GM21515 (cell line): ENCODE data around the gene FBXO42.
"Not testable (repeated sequence)": the region's sequence is repeated elsewhere in the genome, so short reads cannot be mapped to it uniquely, and the experiment has no call there.

ENCODE experiments used
- ATAC-seq: cut with Tn5 transposase; IDR thresholded peaks from one replicate; pipeline ENCODE4 v1.9.1; 2021; ENCODE audit not compliant: unreplicated experiment

FBXO42 gene

GRCh38 chr1:16372535-16373285 is 20.4 kb upstream of the FBXO42 start:
- ATAC-seq: no peak

- ATAC-seq: no peak
These were observed 19.4 kb upstream of the FBXO42 start for GRCh38 chr1:16371725-16372124.

- no peak for ATAC-seq
These were observed 17.5 kb upstream of the FBXO42 start for GRCh38 chr1:16369821-16370220.

- no peak for ATAC-seq
These were observed 15.9 kb upstream of the FBXO42 start for GRCh38 chr1:16367968-16368890.

GRCh38 chr1:16367258-16367967 is 15.1 kb upstream of the FBXO42 start:
- ATAC-seq: peak; percentile 55

GRCh38 chr1:16366722-16367257 is 14.5 kb upstream of the FBXO42 start, which contains the start of gene SZRD1:
TSS of gene SZRD1 (plus strand) at chr1:16367242. CDS start at chr1:16367258, 16 bp downstream.
- peak; percentile 77 for ATAC-seq

- not testable (repeated sequence) for ATAC-seq
These were observed 12.8 kb upstream of the FBXO42 start for GRCh38 chr1:16365146-16365498.

GRCh38 chr1:16356867-16357266 is 4.6 kb upstream of the FBXO42 start:
- no peak for ATAC-seq

GRCh38 chr1:16354619-16355018 is 2.3 kb upstream of the FBXO42 start:
- ATAC-seq: no peak

GRCh38 chr1:16352842-16353535 is 709 bp upstream of the FBXO42 start:
- no peak for ATAC-seq

GRCh38 chr1:16351456-16351993 is 755 bp downstream of the FBXO42 start:
- no peak for ATAC-seq

- ATAC-seq: no peak
These were observed 2.4 kb downstream of the FBXO42 start for GRCh38 chr1:16349847-16350406.

- no peak for ATAC-seq
These were observed 3.7 kb downstream of the FBXO42 start for GRCh38 chr1:16348414-16349182.

- not testable (repeated sequence) for ATAC-seq
These were observed 9.0 kb downstream of the FBXO42 start for GRCh38 chr1:16343276-16343675.

- no peak for ATAC-seq
These were observed 9.8 kb downstream of the FBXO42 start for GRCh38 chr1:16342331-16343062.

- no peak for ATAC-seq
These were observed 11.6 kb downstream of the FBXO42 start for GRCh38 chr1:16340673-16341072.

- ATAC-seq: no peak
These were observed 13.3 kb downstream of the FBXO42 start for GRCh38 chr1:16338961-16339360.

GRCh38 chr1:16334655-16335340 is 17.5 kb downstream of the FBXO42 start:
- no peak for ATAC-seq
